ENCODE results near the gene FTCD.

DNA sequence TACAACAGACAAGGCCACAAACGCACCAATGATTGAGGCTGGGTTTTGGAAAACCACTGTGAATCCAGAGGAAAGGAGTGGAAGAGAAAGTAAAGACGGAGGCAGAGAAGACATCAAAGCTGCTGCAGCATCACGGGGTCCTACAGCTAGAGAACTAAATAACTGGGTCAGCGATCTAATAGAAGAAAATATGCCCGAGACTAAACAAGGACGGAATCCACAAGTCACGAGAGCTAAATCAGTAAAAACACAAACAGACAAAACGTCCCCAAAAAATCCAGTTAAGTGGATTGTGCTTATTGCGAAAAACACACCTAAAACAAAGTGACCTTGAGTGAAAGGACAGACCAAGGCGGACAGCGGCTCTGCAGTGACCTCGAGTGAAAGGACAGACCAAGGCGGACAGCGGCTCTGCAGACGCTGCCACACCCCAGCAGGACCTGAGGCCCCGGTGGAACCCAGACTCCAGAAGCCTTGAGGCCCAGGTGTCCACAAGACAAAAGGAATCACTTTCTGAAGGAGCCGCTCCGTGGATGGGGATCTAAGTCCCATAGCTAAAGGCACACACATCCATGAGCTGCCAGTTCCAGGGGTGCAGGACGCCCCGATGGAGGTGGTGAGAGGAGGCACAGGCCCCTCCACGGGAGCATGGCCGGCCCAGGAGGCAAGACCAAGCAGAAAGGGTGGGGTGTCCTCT lies 6.0 kb downstream of the FTCD start:
- no peak for TF ChIP-seq CREB1 (IDR thresholded peaks at IDR 0.05)
- TF ChIP-seq, protein P1, sequence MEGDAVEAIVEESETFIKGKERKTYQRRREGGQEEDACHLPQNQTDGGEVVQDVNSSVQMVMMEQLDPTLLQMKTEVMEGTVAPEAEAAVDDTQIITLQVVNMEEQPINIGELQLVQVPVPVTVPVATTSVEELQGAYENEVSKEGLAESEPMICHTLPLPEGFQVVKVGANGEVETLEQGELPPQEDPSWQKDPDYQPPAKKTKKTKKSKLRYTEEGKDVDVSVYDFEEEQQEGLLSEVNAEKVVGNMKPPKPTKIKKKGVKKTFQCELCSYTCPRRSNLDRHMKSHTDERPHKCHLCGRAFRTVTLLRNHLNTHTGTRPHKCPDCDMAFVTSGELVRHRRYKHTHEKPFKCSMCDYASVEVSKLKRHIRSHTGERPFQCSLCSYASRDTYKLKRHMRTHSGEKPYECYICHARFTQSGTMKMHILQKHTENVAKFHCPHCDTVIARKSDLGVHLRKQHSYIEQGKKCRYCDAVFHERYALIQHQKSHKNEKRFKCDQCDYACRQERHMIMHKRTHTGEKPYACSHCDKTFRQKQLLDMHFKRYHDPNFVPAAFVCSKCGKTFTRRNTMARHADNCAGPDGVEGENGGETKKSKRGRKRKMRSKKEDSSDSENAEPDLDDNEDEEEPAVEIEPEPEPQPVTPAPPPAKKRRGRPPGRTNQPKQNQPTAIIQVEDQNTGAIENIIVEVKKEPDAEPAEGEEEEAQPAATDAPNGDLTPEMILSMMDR (IDR thresholded peaks at IDR 0.05; ENCODE audit: control extremely low read depth in 1 of 3, insufficient read depth in 1 of 3, low read depth in 1 of 3, low read length in 3 of 3), result no peak
- TF ChIP-seq, protein P2, sequence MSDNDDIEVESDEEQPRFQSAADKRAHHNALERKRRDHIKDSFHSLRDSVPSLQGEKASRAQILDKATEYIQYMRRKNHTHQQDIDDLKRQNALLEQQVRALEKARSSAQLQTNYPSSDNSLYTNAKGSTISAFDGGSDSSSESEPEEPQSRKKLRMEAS (IDR thresholded peaks at IDR 0.05), result no peak
- no peak for TF ChIP-seq ZNF274 (IDR thresholded peaks at IDR 0.05; ENCODE audit: borderline replicate concordance, extremely low read depth, low read length)
- TF ChIP-seq, protein P3, sequence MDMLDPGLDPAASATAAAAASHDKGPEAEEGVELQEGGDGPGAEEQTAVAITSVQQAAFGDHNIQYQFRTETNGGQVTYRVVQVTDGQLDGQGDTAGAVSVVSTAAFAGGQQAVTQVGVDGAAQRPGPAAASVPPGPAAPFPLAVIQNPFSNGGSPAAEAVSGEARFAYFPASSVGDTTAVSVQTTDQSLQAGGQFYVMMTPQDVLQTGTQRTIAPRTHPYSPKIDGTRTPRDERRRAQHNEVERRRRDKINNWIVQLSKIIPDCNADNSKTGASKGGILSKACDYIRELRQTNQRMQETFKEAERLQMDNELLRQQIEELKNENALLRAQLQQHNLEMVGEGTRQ (IDR thresholded peaks at IDR 0.05; ENCODE audit: low read length), result no peak
- no peak for TF ChIP-seq TAF1 (IDR thresholded peaks at IDR 0.05; ENCODE audit: low read depth, low read length)

All from H1 (cell line).